ENCODE results near the gene MTHFR.

DNA sequence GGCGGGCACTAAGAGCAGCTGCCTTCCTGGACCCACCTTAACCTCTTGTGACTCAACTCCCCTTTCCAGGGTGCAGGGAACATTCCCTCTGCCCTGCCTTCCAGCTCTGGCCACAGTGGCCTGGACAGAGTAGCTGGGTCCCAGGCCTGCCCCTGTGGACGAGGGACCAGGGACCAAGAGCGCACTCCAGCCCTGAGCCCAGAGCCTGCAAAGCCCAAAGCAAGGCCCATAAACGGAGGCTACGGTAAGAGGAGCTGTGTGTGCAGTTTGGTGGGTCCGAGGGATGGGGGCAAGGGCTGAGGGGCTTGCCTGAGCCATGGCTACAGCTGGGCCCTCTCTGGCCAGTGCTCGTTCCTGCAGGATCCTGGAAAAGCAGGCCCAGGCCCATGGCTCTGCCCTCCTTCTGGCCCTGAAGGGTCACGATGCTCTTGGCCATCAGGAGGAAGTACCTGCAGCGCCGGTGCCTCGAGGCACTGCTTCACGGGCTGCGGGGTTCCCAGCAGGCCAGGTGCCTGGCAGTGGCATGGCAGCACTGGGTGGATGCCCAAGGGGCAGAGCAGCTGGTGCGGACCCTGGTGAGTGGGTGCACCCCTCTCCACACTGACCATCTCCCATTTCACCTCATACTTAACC lies 17.8 kb downstream of the MTHFR start:
- TF ChIP-seq, protein P1, sequence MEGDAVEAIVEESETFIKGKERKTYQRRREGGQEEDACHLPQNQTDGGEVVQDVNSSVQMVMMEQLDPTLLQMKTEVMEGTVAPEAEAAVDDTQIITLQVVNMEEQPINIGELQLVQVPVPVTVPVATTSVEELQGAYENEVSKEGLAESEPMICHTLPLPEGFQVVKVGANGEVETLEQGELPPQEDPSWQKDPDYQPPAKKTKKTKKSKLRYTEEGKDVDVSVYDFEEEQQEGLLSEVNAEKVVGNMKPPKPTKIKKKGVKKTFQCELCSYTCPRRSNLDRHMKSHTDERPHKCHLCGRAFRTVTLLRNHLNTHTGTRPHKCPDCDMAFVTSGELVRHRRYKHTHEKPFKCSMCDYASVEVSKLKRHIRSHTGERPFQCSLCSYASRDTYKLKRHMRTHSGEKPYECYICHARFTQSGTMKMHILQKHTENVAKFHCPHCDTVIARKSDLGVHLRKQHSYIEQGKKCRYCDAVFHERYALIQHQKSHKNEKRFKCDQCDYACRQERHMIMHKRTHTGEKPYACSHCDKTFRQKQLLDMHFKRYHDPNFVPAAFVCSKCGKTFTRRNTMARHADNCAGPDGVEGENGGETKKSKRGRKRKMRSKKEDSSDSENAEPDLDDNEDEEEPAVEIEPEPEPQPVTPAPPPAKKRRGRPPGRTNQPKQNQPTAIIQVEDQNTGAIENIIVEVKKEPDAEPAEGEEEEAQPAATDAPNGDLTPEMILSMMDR (IDR thresholded peaks at IDR 0.05), result no peak
- TF ChIP-seq POLR2A (IDR thresholded peaks at IDR 0.05), result no peak

Data from gastroesophageal sphincter (tissue), 3 donors.